MM.1S (cell line): ENCODE results near the gene SPIN4.

Experiments
- EZH2 ChIP-seq: fragments of 300-600 bp; sonication (generic); optimal IDR thresholded peaks from 2 replicates; pipeline ENCODE3; 2017; ENCODE audit warnings: low read depth, mild to moderate bottlenecking, antibody characterized with exemption, low read length, mixed read lengths
- EZH2phosphoT487 ChIP-seq: fragments of 300-600 bp; sonication (generic); IDR thresholded peaks from 2 replicates; pipeline ENCODE4 v1.6.1; 2018; ENCODE audit warnings: antibody characterized with exemption, low read length
- TF ChIP-seq, protein P1 (sequence below): fragments of 300-600 bp; sonication (generic); IDR thresholded peaks from 2 replicates; pipeline ENCODE4 v1.5.1; 2016; ENCODE audit warnings: antibody characterized with exemption, low read length, mixed read lengths

- no peak for TF ChIP-seq EZH2
- no peak for TF ChIP-seq EZH2phosphoT487
- TF ChIP-seq, protein P1, sequence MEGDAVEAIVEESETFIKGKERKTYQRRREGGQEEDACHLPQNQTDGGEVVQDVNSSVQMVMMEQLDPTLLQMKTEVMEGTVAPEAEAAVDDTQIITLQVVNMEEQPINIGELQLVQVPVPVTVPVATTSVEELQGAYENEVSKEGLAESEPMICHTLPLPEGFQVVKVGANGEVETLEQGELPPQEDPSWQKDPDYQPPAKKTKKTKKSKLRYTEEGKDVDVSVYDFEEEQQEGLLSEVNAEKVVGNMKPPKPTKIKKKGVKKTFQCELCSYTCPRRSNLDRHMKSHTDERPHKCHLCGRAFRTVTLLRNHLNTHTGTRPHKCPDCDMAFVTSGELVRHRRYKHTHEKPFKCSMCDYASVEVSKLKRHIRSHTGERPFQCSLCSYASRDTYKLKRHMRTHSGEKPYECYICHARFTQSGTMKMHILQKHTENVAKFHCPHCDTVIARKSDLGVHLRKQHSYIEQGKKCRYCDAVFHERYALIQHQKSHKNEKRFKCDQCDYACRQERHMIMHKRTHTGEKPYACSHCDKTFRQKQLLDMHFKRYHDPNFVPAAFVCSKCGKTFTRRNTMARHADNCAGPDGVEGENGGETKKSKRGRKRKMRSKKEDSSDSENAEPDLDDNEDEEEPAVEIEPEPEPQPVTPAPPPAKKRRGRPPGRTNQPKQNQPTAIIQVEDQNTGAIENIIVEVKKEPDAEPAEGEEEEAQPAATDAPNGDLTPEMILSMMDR: no peak
Observed at GRCh38 chrX:63350941-63351616, at the start of gene SPIN4.
